Astrocyte (in vitro differentiated cells and primary cell): ENCODE results near the gene SPSB2. TPM values are rescaled to one million over a fixed set of nuclear protein-coding genes. Genes with fewer than 3 reads are reported as not detected.
A peak's percentile ranks its signal among the peaks of the same experiment; 100 is the strongest.

Experiments
- DNase-seq: peaks from one replicate; pipeline ENCODE4 v3.0.0-alpha.2; 2010; ENCODE audit warnings: low read depth
- FAIRE-seq: peaks from 2 replicates; lab custom pipeline; 2011; peaks lifted over from hg19 to GRCh38; lab: Jason Lieb, UNC
- H2AFZ ChIP-seq: 2 replicates; pipeline ENCODE4 v1.6.0; 2012; ENCODE audit warnings: low read depth, low read length, inconsistent platforms
- H3K27ac ChIP-seq: 2 replicates; pipeline ENCODE4 v1.5.1; 2011; ENCODE audit warnings: low read depth, low read length, inconsistent platforms
- H3K27me3 ChIP-seq: 2 replicates; pipeline ENCODE4 v1.6.0; 2011; ENCODE audit warnings: low read length, inconsistent platforms; ENCODE audit not compliant: insufficient read depth
- H3K36me3 ChIP-seq: 2 replicates; pipeline ENCODE4 v1.5.1; 2011; ENCODE audit warnings: low read length, inconsistent platforms; ENCODE audit not compliant: insufficient read depth
- H3K4me1 ChIP-seq: 2 replicates; pipeline ENCODE4 v1.5.1; 2011; ENCODE audit warnings: low read length, inconsistent platforms; ENCODE audit not compliant: insufficient read depth
- H3K4me2 ChIP-seq: 2 replicates; pipeline ENCODE4 v1.6.0; 2012; ENCODE audit warnings: low read length, inconsistent platforms
- H3K4me3 ChIP-seq: 2 replicates; pipeline ENCODE4 v1.5.1; 2011; ENCODE audit warnings: low read depth, mild to moderate bottlenecking, low read length, inconsistent platforms; ENCODE audit not compliant: insufficient read depth
- H3K79me2 ChIP-seq: 2 replicates; pipeline ENCODE4 v1.6.0; 2012; ENCODE audit warnings: mild to moderate bottlenecking, low read length, inconsistent platforms; ENCODE audit not compliant: insufficient read depth
- H3K9ac ChIP-seq: 2 replicates; pipeline ENCODE4 v1.6.0; 2012; ENCODE audit warnings: mild to moderate bottlenecking, low read length, inconsistent platforms
- H3K9me3 ChIP-seq: 2 replicates; pipeline ENCODE4 v1.5.1; 2012; ENCODE audit warnings: low read depth, mild to moderate bottlenecking, low read length, inconsistent platforms; ENCODE audit not compliant: insufficient read depth
- H4K20me1 ChIP-seq: 2 replicates; pipeline ENCODE4 v1.6.0; 2012; ENCODE audit warnings: low read length, inconsistent platforms; ENCODE audit not compliant: insufficient read depth
- H3K27ac Mint-ChIP-seq: one replicate; pipeline ENCODE4 v1.8.0; 2021; ENCODE audit warnings: mild to moderate bottlenecking, mixed read lengths; ENCODE audit not compliant: unreplicated experiment
- H3K27me3 Mint-ChIP-seq: one replicate; pipeline ENCODE4 v1.8.0; 2021; ENCODE audit warnings: low read depth, mixed read lengths; ENCODE audit not compliant: unreplicated experiment
- H3K36me3 Mint-ChIP-seq: one replicate; pipeline ENCODE4 v1.8.0; 2021; ENCODE audit warnings: low read depth, mixed read lengths; ENCODE audit not compliant: unreplicated experiment
- H3K4me1 Mint-ChIP-seq: one replicate; pipeline ENCODE4 v1.8.0; 2021; ENCODE audit warnings: low read depth, mixed read lengths; ENCODE audit not compliant: unreplicated experiment
- H3K4me3 Mint-ChIP-seq: one replicate; pipeline ENCODE4 v1.8.0; 2021; ENCODE audit warnings: mild to moderate bottlenecking, moderate library complexity, mixed read lengths; ENCODE audit not compliant: unreplicated experiment
- H3K9me3 Mint-ChIP-seq: one replicate; pipeline ENCODE4 v1.8.0; 2021; ENCODE audit warnings: mild to moderate bottlenecking, mixed read lengths; ENCODE audit not compliant: unreplicated experiment
- EZH2 ChIP-seq: IDR thresholded peaks from 2 replicates; pipeline ENCODE4 v1.6.1; 2012; ENCODE audit warnings: mild to moderate bottlenecking, low read length, inconsistent platforms; ENCODE audit not compliant: insufficient read depth
- total RNA-seq: library from RNA; stranded (reverse); gene quantifications from 2 replicates; pipeline ENCODE4 v1.2.1, GENCODE V29; 2021
- TF ChIP-seq, protein P1 (sequence below): IDR thresholded peaks from 2 replicates; pipeline ENCODE4 v1.5.1; 2011; ENCODE audit warnings: low read depth, mild to moderate bottlenecking, inconsistent platforms, low read length, moderate library complexity; ENCODE audit not compliant: insufficient read depth

The SPSB2 gene
- total RNA-seq, 1 donor from 2014 or later: 4.9 TPM

DNA sequence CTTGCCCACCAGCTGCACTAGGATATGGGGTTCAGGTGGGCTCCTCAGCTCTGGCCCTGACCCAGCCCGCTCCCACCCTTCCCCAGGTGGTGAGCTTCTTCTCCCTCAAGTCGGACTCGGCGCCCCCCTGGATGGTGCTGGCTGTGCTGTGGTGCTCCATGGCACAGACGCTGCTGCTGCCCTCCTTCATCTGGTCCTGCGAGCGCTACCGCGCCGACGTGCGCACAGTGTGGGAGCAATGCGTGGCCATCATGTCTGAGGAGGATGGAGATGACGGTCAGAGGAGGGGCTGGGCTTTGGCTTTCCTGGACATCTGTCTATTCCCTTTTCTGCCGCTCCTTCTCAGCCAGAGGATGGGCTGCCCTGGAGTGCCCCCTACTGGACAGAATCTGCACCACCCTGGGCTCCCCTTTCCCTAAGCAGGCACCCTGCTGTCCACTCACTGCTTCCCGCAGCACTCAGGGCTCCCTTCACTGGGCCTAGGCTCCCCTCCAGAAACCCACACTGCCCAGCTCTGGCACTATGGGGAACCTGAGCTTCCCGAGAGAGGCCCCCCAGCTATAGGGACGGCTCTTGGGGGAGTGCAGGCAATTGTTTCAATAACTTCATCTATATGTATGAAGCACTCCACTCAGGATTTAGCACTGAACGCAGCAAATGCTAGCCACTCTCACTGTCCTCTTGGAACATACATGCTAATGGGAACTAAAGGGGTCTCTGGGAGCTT is 47.5 kb downstream of the SPSB2 start:
- peaks cover 28% of the 10 kb centered on the region for H3K4me1 ChIP-seq
- H3K27me3 Mint-ChIP-seq: no peaks in the 10 kb centered on the region
- H3K9ac ChIP-seq: no peak overlapping the region
- H3K9me3 Mint-ChIP-seq: no peaks in the 10 kb centered on the region
- no peak overlapping the region for H3K27ac Mint-ChIP-seq
- peak overlapping the region; percentile 60 for H2AFZ ChIP-seq
- H3K36me3 Mint-ChIP-seq: peaks cover 4% of the 10 kb centered on the region
- DNase-seq: peak; percentile 60
- H3K4me2 ChIP-seq: peak overlapping the region; percentile 74
- peaks cover 28% of the 10 kb centered on the region for H3K4me1 Mint-ChIP-seq
- no peaks in the 10 kb centered on the region for H3K36me3 ChIP-seq
- H3K4me3 Mint-ChIP-seq: peak overlapping the region; percentile 70
- H3K79me2 ChIP-seq: peaks cover 26% of the 10 kb centered on the region
- no peak overlapping the region for H3K4me3 ChIP-seq
- H3K27me3 ChIP-seq: no peaks in the 10 kb centered on the region
- TF ChIP-seq, protein P1, sequence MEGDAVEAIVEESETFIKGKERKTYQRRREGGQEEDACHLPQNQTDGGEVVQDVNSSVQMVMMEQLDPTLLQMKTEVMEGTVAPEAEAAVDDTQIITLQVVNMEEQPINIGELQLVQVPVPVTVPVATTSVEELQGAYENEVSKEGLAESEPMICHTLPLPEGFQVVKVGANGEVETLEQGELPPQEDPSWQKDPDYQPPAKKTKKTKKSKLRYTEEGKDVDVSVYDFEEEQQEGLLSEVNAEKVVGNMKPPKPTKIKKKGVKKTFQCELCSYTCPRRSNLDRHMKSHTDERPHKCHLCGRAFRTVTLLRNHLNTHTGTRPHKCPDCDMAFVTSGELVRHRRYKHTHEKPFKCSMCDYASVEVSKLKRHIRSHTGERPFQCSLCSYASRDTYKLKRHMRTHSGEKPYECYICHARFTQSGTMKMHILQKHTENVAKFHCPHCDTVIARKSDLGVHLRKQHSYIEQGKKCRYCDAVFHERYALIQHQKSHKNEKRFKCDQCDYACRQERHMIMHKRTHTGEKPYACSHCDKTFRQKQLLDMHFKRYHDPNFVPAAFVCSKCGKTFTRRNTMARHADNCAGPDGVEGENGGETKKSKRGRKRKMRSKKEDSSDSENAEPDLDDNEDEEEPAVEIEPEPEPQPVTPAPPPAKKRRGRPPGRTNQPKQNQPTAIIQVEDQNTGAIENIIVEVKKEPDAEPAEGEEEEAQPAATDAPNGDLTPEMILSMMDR: peak; percentile 84
- no peak for TF ChIP-seq EZH2
- peak; percentile 72 for FAIRE-seq
- H3K27ac ChIP-seq: no peak overlapping the region
- H3K9me3 ChIP-seq: no peaks in the 10 kb centered on the region
- peaks cover 6% of the 10 kb centered on the region for H4K20me1 ChIP-seq

DNA sequence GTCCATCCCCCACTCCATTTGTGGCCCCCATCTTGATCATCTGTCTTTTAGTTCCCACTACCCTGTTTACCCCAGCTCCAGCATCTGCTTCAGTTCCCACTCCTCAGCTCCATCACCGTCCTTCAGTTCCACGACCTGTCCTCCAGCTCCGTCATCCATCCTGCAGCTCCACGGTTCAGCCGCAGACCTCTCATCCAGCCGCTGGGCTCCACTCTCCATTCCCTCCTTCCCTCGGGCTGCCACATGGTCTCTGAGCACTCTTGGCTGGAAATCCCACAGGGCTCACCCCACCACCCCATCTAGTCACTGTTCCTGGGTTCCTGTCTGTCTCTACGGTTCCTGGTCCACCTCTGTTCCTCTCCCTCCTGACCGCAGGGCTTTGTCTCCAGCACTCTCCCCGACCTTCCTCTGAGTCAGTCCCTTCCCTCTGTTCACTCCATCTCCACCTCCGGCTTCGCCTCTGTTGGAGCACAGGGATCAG is 48.2 kb downstream of the SPSB2 start:
- Mint-ChIP-seq H3K4me1 (peaks cover 30% of the 10 kb centered on the region), H3K36me3 (peaks cover 4% of the 10 kb centered on the region), H3K27ac (no peak overlapping the region), H3K9me3 (no peaks in the 10 kb centered on the region), H3K27me3 (no peaks in the 10 kb centered on the region), H3K4me3 (peak overlapping the region; percentile 63)
- H3K27me3 ChIP-seq: no peaks in the 10 kb centered on the region
- peaks cover 20% of the 10 kb centered on the region for H3K79me2 ChIP-seq
- no peak overlapping the region for H3K27ac ChIP-seq
- H3K9ac ChIP-seq: no peak overlapping the region
- H2AFZ ChIP-seq: peak overlapping the region; percentile 60
- peaks cover under 1% of the 10 kb centered on the region for H4K20me1 ChIP-seq
- peak overlapping the region; percentile 74 for H3K4me2 ChIP-seq
- H3K9me3 ChIP-seq: no peaks in the 10 kb centered on the region
- no peak overlapping the region for H3K4me3 ChIP-seq
- H3K36me3 ChIP-seq: no peaks in the 10 kb centered on the region
- FAIRE-seq (no peak), DNase-seq (peak; percentile 52)
- TF ChIP-seq, protein P1: no peak
- no peak for TF ChIP-seq EZH2
- H3K4me1 ChIP-seq: peaks cover 25% of the 10 kb centered on the region
